GM19351 (cell line): Measurements from ENCODE around the gene ZNF320.
"Not testable (repeated sequence)": the region's sequence is repeated elsewhere in the genome, so short reads cannot be mapped to it uniquely, and the experiment has no call there.

ENCODE experiments used
- ATAC-seq: cut with Tn5 transposase; IDR thresholded peaks from one replicate; pipeline ENCODE4 v1.9.1; 2021; ENCODE audit warnings: mild to moderate bottlenecking, moderate library complexity; ENCODE audit not compliant: unreplicated experiment

Gene ZNF320

GRCh38 chr19:52922841-52923777 is 25.7 kb upstream of the ZNF320 start, which contains the start of gene ZNF888:
Gene ZNF888, minus strand, starts transcription at chr19:52923428. Its CDS starts 5,555 bp downstream, at chr19:52917873.
- peak; percentile 94 for ATAC-seq

DNA sequence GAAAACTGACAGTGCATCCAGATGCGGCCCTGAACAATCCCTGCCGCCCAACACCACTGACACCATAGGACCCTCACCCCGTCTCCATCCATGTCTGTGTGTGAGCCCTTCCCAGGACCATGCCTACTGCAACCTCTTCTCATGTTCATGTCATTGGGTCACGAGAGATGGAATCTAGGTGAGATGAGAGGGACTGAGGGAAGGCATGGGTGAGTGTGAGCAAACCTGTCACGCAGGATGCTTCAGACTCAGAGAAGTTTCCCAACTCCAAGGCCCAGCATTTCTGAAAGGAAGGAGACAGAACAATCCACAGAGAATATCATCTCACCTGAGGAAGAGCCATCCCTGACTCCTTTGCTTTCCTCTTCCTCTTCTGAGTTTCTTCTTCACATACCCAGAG is 20.1 kb upstream of the ZNF320 start:
- no peak for ATAC-seq

DNA sequence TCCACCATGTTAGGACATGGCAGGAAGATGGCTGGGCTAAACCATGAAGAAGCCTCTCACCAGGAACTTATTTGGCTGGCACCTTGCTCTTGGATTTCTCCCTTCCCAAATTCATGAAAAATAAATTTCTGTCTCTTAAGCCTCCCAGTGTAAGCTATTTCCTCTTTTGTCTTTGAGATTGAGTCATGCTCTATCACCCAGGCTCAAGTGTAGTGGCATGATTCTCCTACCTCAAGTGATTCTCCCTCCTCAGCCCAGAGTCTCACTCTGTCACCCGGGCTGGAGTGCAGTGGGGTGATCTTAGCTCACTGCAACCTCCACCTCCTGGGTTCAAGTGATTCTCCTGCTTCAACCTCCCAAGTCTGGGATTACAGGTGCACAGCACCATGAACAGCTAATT is 13.2 kb upstream of the ZNF320 start:
- no peak for ATAC-seq

GRCh38 chr19:52904052-52904780 is 6.8 kb upstream of the ZNF320 start:
- ATAC-seq: not testable (repeated sequence)

GRCh38 chr19:52901842-52902241 is 4.4 kb upstream of the ZNF320 start:
- ATAC-seq: no peak

GRCh38 chr19:52898596-52898995 is 1.2 kb upstream of the ZNF320 start:
- ATAC-seq: not testable (repeated sequence)

DNA sequence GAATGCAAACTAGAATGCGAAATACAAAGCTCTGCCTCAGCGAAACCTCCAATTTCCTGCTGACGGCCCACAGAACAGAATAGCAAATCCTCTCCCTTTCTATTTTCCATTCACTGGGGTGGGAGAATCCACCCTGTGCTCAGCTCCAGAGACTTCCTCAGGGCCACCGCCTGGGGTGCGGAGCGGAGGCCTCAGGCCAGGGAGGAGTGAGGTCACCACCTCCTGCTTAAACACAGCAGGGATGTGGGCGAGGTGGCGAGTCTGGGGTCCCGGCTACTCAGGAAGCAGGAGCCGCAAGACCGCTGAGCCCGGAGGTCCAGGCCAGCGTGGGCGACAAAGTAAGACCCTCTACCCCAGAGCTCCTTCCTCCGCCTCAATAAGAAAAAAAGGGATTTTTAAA is 666 bp upstream of the ZNF320 start:
- no peak for ATAC-seq

- ATAC-seq: no peak
Observed at GRCh38 chr19:52896431-52897137, 851 bp downstream of the ZNF320 start.

DNA sequence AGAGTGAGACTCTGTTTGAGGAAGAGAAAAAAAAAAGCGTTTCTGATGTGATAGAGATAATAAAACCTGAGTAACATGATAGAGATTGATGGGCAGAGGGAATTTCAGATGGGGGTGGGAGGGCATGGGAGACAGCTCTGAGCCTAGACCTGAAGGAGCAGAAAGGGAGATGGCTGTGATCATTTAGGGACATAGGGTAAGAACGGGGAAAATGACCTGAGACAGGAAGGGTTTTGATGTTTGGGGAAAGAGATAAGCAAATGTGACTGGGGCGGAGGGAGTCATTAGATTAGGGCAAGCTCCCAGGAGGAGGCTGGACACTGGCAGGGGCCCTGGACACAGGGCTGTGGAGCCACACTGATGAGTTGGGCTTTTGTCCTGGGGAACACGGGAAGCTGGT is 6.1 kb downstream of the ZNF320 start:
- ATAC-seq: no peak

DNA sequence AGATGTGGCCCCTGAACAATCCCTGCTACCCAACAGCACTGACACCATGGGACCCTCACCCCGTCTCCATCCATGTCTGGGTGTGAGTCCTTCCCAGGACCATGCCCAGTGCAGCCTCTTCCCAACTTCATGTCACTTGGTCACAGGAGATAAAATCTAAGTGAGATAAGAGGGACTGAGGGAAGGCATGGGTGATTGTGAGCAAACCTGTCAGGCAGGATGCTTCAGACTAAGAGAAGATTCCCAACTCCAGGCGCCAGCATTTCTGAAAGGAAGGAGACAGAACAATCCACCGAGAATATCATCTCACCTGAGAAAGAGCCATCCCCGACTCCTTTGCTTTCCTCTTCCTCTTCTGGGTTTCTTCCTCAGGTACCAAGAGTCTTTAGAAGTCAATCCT is 7.5 kb downstream of the ZNF320 start:
- ATAC-seq: no peak

- ATAC-seq: no peak
Observed at GRCh38 chr19:52889076-52889475, 8.4 kb downstream of the ZNF320 start.

DNA sequence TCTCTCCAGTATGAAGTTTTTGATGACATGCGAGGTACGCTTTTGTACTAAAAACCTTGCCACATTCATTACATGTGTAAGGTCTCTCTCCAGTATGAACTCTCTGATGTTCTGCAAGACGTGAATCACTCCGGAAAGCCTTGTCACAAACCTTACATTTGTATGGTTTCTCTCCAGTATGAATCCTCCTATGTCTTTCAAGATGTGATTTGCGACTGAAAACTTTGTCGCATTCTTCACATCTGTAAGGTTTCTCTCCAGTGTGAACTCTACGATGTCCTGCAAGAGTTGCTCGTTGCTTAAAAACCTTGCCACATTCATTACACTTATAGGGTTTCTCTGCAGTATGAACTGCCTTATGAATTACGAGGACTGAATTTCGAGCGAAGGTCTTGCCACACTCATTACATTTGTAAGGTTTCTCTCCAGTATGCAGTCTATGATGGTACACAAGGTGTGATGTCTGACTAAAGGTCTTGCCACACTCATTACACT is 16.5 kb downstream of the ZNF320 start:
- no peak for ATAC-seq

GRCh38 chr19:52872996-52873395 is 24.4 kb downstream of the ZNF320 start:
- not testable (repeated sequence) for ATAC-seq

- ATAC-seq: no peak
Observed at GRCh38 chr19:52871466-52871865, 26.0 kb downstream of the ZNF320 start.

- ATAC-seq: not testable (repeated sequence)
Observed at GRCh38 chr19:52868031-52868430, 29.4 kb downstream of the ZNF320 start.

- peak; percentile 95 for ATAC-seq
Observed at GRCh38 chr19:52857378-52858191, 39.9 kb downstream of the ZNF320 start, which contains the start of gene ZNF468. Gene ZNF468, minus strand, starts transcription at chr19:52857619. Its CDS starts 3,347 bp downstream, at chr19:52854272.

GRCh38 chr19:52856540-52857377 is 40.7 kb downstream of the ZNF320 start:
- ATAC-seq: peak; percentile 13
